ENCODE results near the gene TBRG1.
"Not testable (repeated sequence)": the region's sequence is repeated elsewhere in the genome, so short reads cannot be mapped to it uniquely, and the experiment has no call there.

TBRG1 gene

GRCh38 chr11:124602193-124602592 is 20.5 kb upstream of the TBRG1 start:
- no peak overlapping the region for H3K27ac Mint-ChIP-seq
- H3K27me3 Mint-ChIP-seq: peaks cover 31% of the 10 kb centered on the region
- no peak overlapping the region for H3K4me3 Mint-ChIP-seq
- no peaks in the 10 kb centered on the region for H3K36me3 Mint-ChIP-seq (ENCODE audit: low read depth)
- DNase-seq: no peak
- no peaks in the 10 kb centered on the region for H3K9me3 Mint-ChIP-seq
- no peaks in the 10 kb centered on the region for H3K4me1 Mint-ChIP-seq (ENCODE audit: low read depth)

GRCh38 chr11:124602723-124603122 is 19.9 kb upstream of the TBRG1 start:
- not testable (repeated sequence) for DNase-seq; H3K4me3 Mint-ChIP-seq; H3K36me3 Mint-ChIP-seq (ENCODE audit: low read depth); H3K9me3 Mint-ChIP-seq; H3K27ac Mint-ChIP-seq; H3K4me1 Mint-ChIP-seq (ENCODE audit: low read depth)
- peaks cover 26% of the 10 kb centered on the region for H3K27me3 Mint-ChIP-seq

- no peak overlapping the region for H3K4me3 Mint-ChIP-seq
- no peaks in the 10 kb centered on the region for H3K36me3 Mint-ChIP-seq (ENCODE audit: low read depth)
- H3K27me3 Mint-ChIP-seq: peaks cover 16% of the 10 kb centered on the region
- no peak for DNase-seq
- H3K27ac Mint-ChIP-seq: no peak overlapping the region
- no peaks in the 10 kb centered on the region for H3K9me3 Mint-ChIP-seq
- H3K4me1 Mint-ChIP-seq (ENCODE audit: low read depth): no peaks in the 10 kb centered on the region
Measured at GRCh38 chr11:124605719-124606118, 16.9 kb upstream of the TBRG1 start.

- Mint-ChIP-seq H3K4me3 (no peak overlapping the region), H3K27me3 (no peaks in the 10 kb centered on the region), H3K9me3 (no peaks in the 10 kb centered on the region), H3K36me3 (ENCODE audit: low read depth) (no peaks in the 10 kb centered on the region), H3K4me1 (ENCODE audit: low read depth) (peaks cover 7% of the 10 kb centered on the region), H3K27ac (no peak overlapping the region)
- no peak for DNase-seq
Measured at GRCh38 chr11:124608147-124608546, 14.5 kb upstream of the TBRG1 start.

GRCh38 chr11:124610295-124610694 is 12.4 kb upstream of the TBRG1 start:
- peaks cover 1% of the 10 kb centered on the region for H3K27me3 Mint-ChIP-seq
- H3K4me3 Mint-ChIP-seq: no peak overlapping the region
- H3K27ac Mint-ChIP-seq: no peak overlapping the region
- peaks cover 7% of the 10 kb centered on the region for H3K4me1 Mint-ChIP-seq (ENCODE audit: low read depth)
- no peaks in the 10 kb centered on the region for H3K9me3 Mint-ChIP-seq
- no peak for DNase-seq
- H3K36me3 Mint-ChIP-seq (ENCODE audit: low read depth): no peaks in the 10 kb centered on the region

- Mint-ChIP-seq H3K27me3 (peaks cover 2% of the 10 kb centered on the region), H3K4me3 (no peak within 1 kb of the TSS)
Measured at GRCh38 chr11:124611064-124611463, 11.6 kb upstream of the TBRG1 start, which contains the start of gene PANX3. PANX3 (plus strand) TSS chr11:124611428; CDS start chr11:124611557, 129 bp downstream.

GRCh38 chr11:124612045-124612444 is 10.6 kb upstream of the TBRG1 start:
- no peaks in the 10 kb centered on the region for H3K36me3 Mint-ChIP-seq (ENCODE audit: low read depth)
- H3K4me3 Mint-ChIP-seq: no peak overlapping the region
- H3K4me1 Mint-ChIP-seq (ENCODE audit: low read depth): peaks cover 7% of the 10 kb centered on the region
- no peaks in the 10 kb centered on the region for H3K9me3 Mint-ChIP-seq
- no peak for DNase-seq
- peak overlapping the region; percentile 71 for H3K27ac Mint-ChIP-seq
- peaks cover 2% of the 10 kb centered on the region for H3K27me3 Mint-ChIP-seq

More at GRCh38 chr11:124611064-124611463, 11.6 kb upstream of the TBRG1 start, which contains the start of gene PANX3:
- no peak for DNase-seq
- Mint-ChIP-seq H3K27ac (peak within 1 kb of the TSS; percentile 71), H3K4me1 (ENCODE audit: low read depth) (peaks cover 7% of the 10 kb centered on the region), H3K9me3 (no peaks in the 10 kb centered on the region), H3K36me3 (ENCODE audit: low read depth) (no peaks in the 10 kb centered on the region)

- no peak overlapping the region for H3K27ac Mint-ChIP-seq
- H3K9me3 Mint-ChIP-seq: no peaks in the 10 kb centered on the region
- H3K27me3 Mint-ChIP-seq: peaks cover 2% of the 10 kb centered on the region
- no peak overlapping the region for H3K4me3 Mint-ChIP-seq
- no peak for DNase-seq
- peaks cover 7% of the 10 kb centered on the region for H3K4me1 Mint-ChIP-seq (ENCODE audit: low read depth)
- H3K36me3 Mint-ChIP-seq (ENCODE audit: low read depth): no peaks in the 10 kb centered on the region
Measured at GRCh38 chr11:124612567-124613246, 10.0 kb upstream of the TBRG1 start.

GRCh38 chr11:124618863-124619262 is 3.8 kb upstream of the TBRG1 start:
- Mint-ChIP-seq H3K4me1 (ENCODE audit: low read depth) (peaks cover 10% of the 10 kb centered on the region), H3K27ac (no peak overlapping the region), H3K9me3 (no peaks in the 10 kb centered on the region), H3K36me3 (ENCODE audit: low read depth) (peaks cover 14% of the 10 kb centered on the region), H3K27me3 (peaks cover 4% of the 10 kb centered on the region), H3K4me3 (no peak overlapping the region)
- no peak for DNase-seq

GRCh38 chr11:124623861-124624525 is 1.3 kb downstream of the TBRG1 start:
- peak overlapping the region; percentile 95 for H3K27ac Mint-ChIP-seq
- peaks cover 58% of the 10 kb centered on the region for H3K36me3 Mint-ChIP-seq (ENCODE audit: low read depth)
- peaks cover 2% of the 10 kb centered on the region for H3K27me3 Mint-ChIP-seq
- H3K9me3 Mint-ChIP-seq: no peaks in the 10 kb centered on the region
- peaks cover 44% of the 10 kb centered on the region for H3K4me1 Mint-ChIP-seq (ENCODE audit: low read depth)
- no peak for DNase-seq
- peak overlapping the region; percentile 93 for H3K4me3 Mint-ChIP-seq

GRCh38 chr11:124625504-124626168 is 3.0 kb downstream of the TBRG1 start:
- Mint-ChIP-seq H3K4me3 (no peak overlapping the region), H3K4me1 (ENCODE audit: low read depth) (peaks cover 44% of the 10 kb centered on the region), H3K9me3 (no peaks in the 10 kb centered on the region), H3K27me3 (no peaks in the 10 kb centered on the region), H3K27ac (no peak overlapping the region), H3K36me3 (ENCODE audit: low read depth) (peaks cover 75% of the 10 kb centered on the region)
- DNase-seq: no peak

GRCh38 chr11:124627546-124627945 is 4.9 kb downstream of the TBRG1 start:
- peaks cover 93% of the 10 kb centered on the region for H3K36me3 Mint-ChIP-seq (ENCODE audit: low read depth)
- H3K9me3 Mint-ChIP-seq: no peaks in the 10 kb centered on the region
- H3K27ac Mint-ChIP-seq: peak overlapping the region; percentile 8
- H3K4me3 Mint-ChIP-seq: no peak overlapping the region
- no peak for DNase-seq
- no peaks in the 10 kb centered on the region for H3K27me3 Mint-ChIP-seq
- peaks cover 39% of the 10 kb centered on the region for H3K4me1 Mint-ChIP-seq (ENCODE audit: low read depth)

GRCh38 chr11:124629961-124630360 is 7.3 kb downstream of the TBRG1 start:
- no peaks in the 10 kb centered on the region for H3K27me3 Mint-ChIP-seq
- no peaks in the 10 kb centered on the region for H3K9me3 Mint-ChIP-seq
- H3K4me3 Mint-ChIP-seq: no peak overlapping the region
- H3K4me1 Mint-ChIP-seq (ENCODE audit: low read depth): peaks cover 26% of the 10 kb centered on the region
- peak overlapping the region; percentile 8 for H3K27ac Mint-ChIP-seq
- no peak for DNase-seq
- peaks cover 93% of the 10 kb centered on the region for H3K36me3 Mint-ChIP-seq (ENCODE audit: low read depth)

GRCh38 chr11:124633355-124633754 is 10.7 kb downstream of the TBRG1 start:
- no peak overlapping the region for H3K27ac Mint-ChIP-seq

GRCh38 chr11:124635932-124636331 is 13.3 kb downstream of the TBRG1 start:
- no peaks in the 10 kb centered on the region for H3K27me3 Mint-ChIP-seq
- peaks cover 82% of the 10 kb centered on the region for H3K36me3 Mint-ChIP-seq (ENCODE audit: low read depth)
- no peaks in the 10 kb centered on the region for H3K4me1 Mint-ChIP-seq (ENCODE audit: low read depth)

More at GRCh38 chr11:124633355-124633754, 10.7 kb downstream of the TBRG1 start:
- Mint-ChIP-seq H3K9me3 (no peaks in the 10 kb centered on the region), H3K4me1 (ENCODE audit: low read depth) (peaks cover 4% of the 10 kb centered on the region), H3K27me3 (no peaks in the 10 kb centered on the region), H3K36me3 (ENCODE audit: low read depth) (peaks cover 94% of the 10 kb centered on the region), H3K4me3 (no peak overlapping the region)
- DNase-seq: no peak

More at GRCh38 chr11:124635932-124636331, 13.3 kb downstream of the TBRG1 start:
- Mint-ChIP-seq H3K4me3 (no peak overlapping the region), H3K9me3 (no peaks in the 10 kb centered on the region), H3K27ac (peak overlapping the region; percentile 66)
- DNase-seq: no peak
